ENCODE results near the gene MPG. TPM values are rescaled to one million over a fixed set of nuclear protein-coding genes. Genes with fewer than 3 reads are reported as not detected.

Gene MPG
- total and polyA plus RNA-seq, 10 of the 15 experiments (the other 5 are each of a cell fraction or from before 2014, with no cell fraction given), result 0.32 to 193 (median 55.7) TPM

- 49% methylated on average over 10 of the region's 11 CpGs for WGBS (ENCODE audit: insufficient coverage, insufficient replicate concordance, low lambda C conversion rate, missing lambda C conversion rate)
- TF ChIP-seq PAX8 (IDR thresholded peaks at IDR 0.05) (no peak), MEF2A (IDR thresholded peaks at IDR 0.05; ENCODE audit: insufficient read depth, low read depth, low read length) (no peak), SKIL (IDR thresholded peaks at IDR 0.05; ENCODE audit: low read depth, poor library complexity, severe bottlenecking) (no peak), NBN (IDR thresholded peaks at IDR 0.05) (no peak), RUNX3 (IDR thresholded peaks at IDR 0.05; ENCODE audit: low read length) (peak; percentile 60), EED (IDR thresholded peaks at IDR 0.05; ENCODE audit: low read depth) (0 out of 2 replicates have a peak, but pooled peaks have one; percentile 20), CHD1 (IDR thresholded peaks at IDR 0.05; ENCODE audit: low read depth, low read length) (no peak), BMI1 (IDR thresholded peaks at IDR 0.05; ENCODE audit: borderline replicate concordance) (no peak), USF2 (IDR thresholded peaks at IDR 0.05; ENCODE audit: borderline replicate concordance, low read depth, low read length) (no peak), PKNOX1 (IDR thresholded peaks at IDR 0.05) (no peak), CEBPB (IDR thresholded peaks at IDR 0.05; ENCODE audit: borderline replicate concordance in 1 of 2, low read depth in 2 of 2, low read length in 2 of 2) (peak in 1 of 2 experiments; percentile 89; a peak in 2 of 4 replicates)
- intact Hi-C loops (cut with micrococcal nuclease; ENCODE audit: unreplicated experiment), result no loop called here
- RAD21 ChIA-PET (ENCODE audit: unreplicated experiment), result interaction anchor here (0.9 to 1.0 kb wide), 2 partner anchors 10 to 21 kb away, joined by 4 read pairs; no protein-coding TSS in a partner anchor
- Histone ChIP-seq H3K4me2 (ENCODE audit: control insufficient read depth, insufficient read depth) (no peak overlapping the region), H4K20me1 (ENCODE audit: control insufficient read depth, insufficient read depth) (no peaks in the 10 kb centered on the region; the same call in 1 of the 2 replicates), H3K79me2 (ENCODE audit: control insufficient read depth, insufficient read depth, low read length) (peaks cover 10% of the 10 kb centered on the region), H3K4me1 (ENCODE audit: control insufficient read depth, insufficient read depth, low read length) (peaks cover 20% of the 10 kb centered on the region), H3K27me3 (replicated peaks in 1 of 2; ENCODE audit: control insufficient read depth in 2 of 2, insufficient read depth in 2 of 2, low read length in 1 of 2) (peaks cover 4 to 10% of the 10 kb centered on the region in 2 experiments; a peak in 3 of 4 replicates), H3K27ac (ENCODE audit: control insufficient read depth, insufficient read depth) (no peak overlapping the region), H3K36me3 (ENCODE audit: control insufficient read depth in 2 of 2, insufficient read depth in 2 of 2, low read length in 1 of 2) (no peaks in the 10 kb centered on the region; a peak in 2 of 4 replicates), H2AFZ (ENCODE audit: control insufficient read depth, low read depth, low read length) (no peak overlapping the region), H3K9me3 (replicated peaks; ENCODE audit: control insufficient read depth, insufficient read depth, low read length) (no peaks in the 10 kb centered on the region), H3K9ac (ENCODE audit: control insufficient read depth, insufficient read depth, low read length) (peak overlapping the region; percentile 14; the same call in 1 of the 2 replicates), H3K4me3 (no peak overlapping the region)
- SMC1A ChIA-PET (ENCODE audit: uncharacterized antibody, unreplicated experiment), result interaction anchor here (1.2 kb wide), 1 partner anchor 17 kb away, joined by 3 read pairs; no protein-coding TSS in a partner anchor
- in situ Hi-C loops (cut with MboI), result no loop called here
- POLR2A ChIA-PET, result interaction anchor here (1.0 to 1.2 kb wide), 3 partner anchors 16 to 21 kb away, joined by 3 read pairs; no protein-coding TSS in a partner anchor
- no peak for DNase-seq (ENCODE audit: low read depth, low spot score)
- no TSS peak for BruUV-seq (replicated peaks)
- CTCF ChIA-PET, result interaction anchor here (1.6 to 14.2 kb wide), 4 partner anchors 10 to 31 kb away, joined by 4 to 319 read pairs (median 25); no protein-coding TSS in a partner anchor
- ATAC-seq, result no peak
- no peak for FAIRE-seq
Measured at GRCh38 chr16:75580-76501, 2.2 kb upstream of the MPG start.

Measured in GM12878 (cell line).